GM18520 (cell line): ENCODE data around the gene CRHBP.
"Not testable (repeated sequence)": the region's sequence is repeated elsewhere in the genome, so short reads cannot be mapped to it uniquely, and the experiment has no call there.

Source experiments
- ATAC-seq: cut with Tn5 transposase; IDR thresholded peaks from one replicate; pipeline ENCODE4 v1.9.1; 2021; ENCODE audit not compliant: unreplicated experiment

Gene CRHBP, protein sequence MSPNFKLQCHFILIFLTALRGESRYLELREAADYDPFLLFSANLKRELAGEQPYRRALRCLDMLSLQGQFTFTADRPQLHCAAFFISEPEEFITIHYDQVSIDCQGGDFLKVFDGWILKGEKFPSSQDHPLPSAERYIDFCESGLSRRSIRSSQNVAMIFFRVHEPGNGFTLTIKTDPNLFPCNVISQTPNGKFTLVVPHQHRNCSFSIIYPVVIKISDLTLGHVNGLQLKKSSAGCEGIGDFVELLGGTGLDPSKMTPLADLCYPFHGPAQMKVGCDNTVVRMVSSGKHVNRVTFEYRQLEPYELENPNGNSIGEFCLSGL

DNA sequence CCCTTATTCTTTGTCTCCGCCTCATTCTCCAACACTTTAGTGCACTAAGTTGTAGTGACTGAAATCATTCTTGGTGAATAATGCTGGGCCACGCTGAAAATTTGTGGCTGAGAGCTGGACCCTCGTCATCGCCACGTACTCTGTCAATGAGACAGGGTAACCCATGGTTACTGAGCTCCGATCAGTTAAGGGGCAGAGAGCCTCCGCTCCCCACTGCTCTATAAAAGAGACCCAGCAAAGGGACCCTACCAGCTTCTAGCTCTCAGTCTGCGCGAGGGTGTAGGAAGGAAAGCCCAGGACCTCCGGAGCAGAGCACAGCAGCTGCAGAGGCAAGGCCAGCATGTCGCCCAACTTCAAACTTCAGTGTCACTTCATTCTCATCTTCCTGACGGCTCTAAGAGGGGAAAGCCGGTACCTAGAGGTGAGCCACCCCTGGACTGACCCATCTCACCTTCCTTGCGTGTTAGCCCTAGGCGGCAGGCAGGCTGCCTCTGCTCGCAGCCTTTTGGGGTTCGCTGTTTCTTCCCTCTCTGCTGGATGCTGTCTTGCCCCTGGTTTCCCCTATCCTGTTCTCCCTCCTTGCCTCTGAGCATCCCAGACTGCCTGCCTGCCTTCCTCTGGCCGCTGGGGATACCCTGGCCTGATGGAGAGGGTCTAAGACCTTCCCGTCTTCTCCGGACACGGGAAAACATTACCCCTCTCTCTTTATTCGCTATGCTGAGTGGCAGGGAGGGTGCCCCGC is at the start of gene CRHBP:
Gene CRHBP, plus strand, starts transcription at position 251 of the 742 bp plus-strand sequence. Its CDS starts 90 bp downstream, at position 341.
- ATAC-seq = no peak

DNA sequence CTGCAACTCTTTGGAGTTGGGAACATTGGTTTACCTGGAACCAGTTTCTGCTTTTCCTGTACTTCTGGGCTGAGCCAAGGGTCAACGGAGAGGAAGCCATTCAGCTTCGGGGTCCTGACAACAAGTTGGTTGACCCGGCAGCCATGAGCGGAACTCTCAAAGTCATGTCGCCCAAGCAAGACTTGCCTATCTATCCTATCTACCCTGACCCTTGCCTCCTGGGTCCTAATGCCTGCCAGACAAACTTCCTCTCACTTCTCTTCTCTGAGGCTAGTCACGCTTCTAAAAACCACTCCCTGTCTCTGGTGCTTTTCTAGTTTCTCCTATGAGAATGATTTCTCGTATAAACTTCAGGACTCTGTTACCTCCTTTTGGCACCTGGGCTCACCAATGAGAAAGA is 44.7 kb upstream of the CRHBP start:
- no peak for ATAC-seq

DNA sequence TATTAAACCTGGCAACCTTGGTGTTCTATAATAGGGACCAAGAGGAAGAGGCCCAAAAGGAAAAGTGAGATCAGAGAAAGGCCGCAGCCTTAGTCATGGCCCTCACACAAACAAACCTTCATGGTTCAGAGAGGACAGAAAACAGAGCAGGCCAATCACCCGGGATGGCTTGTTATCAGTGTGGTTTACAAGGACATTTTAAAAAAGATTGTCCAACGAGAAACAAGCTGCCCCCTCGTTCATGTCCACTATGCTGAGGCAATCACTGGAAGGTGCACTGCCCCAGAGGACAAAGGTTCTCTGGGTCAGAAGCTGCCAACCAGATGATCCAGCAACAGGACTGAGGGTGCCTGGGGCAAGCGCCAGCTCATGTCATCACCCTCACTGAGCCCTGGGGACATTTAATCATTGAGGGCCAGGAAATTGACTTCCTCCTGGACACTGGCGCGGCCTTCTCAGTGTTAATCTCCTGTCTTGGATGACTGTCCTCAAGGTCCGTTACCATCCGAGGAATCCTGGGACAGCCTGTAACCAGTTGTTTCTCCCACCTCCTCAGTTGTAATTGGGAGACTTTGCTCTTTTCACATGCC is 42.4 kb upstream of the CRHBP start:
- not testable (repeated sequence) for ATAC-seq

DNA sequence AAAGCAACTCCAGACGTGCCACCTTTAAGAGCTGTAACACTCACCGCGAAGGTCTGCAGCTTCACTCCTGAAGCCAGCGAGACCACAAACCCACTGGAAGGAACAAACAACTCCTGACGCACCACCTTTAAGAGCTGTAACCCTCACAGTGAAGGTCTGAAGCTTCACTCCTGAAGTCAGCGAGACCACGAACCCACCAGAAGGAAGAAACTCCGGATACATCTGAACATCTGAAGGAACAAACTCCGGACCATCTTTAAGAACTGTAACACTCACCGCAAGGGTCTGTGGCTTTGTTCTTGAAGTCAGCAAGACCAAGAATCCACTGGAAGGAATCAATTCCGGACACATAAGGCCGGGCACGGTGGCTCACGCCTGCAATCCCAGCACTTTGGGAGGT is 38.2 kb upstream of the CRHBP start:
- not testable (repeated sequence) for ATAC-seq

DNA sequence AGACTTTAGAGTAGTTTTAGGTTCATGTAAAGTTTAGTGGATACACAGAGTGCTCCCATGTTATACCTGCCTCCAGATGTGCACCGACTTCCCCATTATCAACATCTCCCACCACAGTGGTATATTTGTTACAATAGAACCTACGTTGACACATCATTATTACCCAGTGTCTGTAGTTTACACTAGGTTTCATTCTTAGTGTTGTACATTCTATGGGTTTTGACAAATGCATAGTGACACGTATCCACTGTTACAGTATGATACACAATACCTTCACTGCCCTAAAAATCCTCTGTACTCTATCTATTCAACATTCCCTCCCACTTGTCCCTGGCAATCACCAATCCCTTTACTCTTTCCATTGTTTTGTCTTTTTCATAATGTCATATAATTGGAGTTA is 34.3 kb upstream of the CRHBP start:
- ATAC-seq = no peak

DNA sequence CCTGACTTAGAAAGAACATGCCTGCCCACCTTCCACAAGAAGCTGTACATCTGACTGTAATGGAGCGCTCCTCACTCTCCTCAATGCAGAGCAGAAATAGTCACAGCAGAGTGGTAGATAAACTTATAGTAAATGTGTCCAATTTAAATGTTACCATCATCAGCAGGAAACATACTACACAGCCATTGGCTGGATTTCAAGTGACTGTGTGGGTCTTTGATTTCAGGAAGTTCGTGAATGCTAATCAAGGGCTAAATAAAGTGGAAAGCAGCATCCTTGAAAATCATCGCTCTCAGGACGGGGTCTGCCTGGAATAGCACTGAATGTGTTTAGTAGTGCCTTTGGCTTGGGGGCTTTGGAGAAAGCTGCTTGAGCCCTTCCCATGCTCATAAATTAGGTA is 32.4 kb upstream of the CRHBP start:
- no peak for ATAC-seq

DNA sequence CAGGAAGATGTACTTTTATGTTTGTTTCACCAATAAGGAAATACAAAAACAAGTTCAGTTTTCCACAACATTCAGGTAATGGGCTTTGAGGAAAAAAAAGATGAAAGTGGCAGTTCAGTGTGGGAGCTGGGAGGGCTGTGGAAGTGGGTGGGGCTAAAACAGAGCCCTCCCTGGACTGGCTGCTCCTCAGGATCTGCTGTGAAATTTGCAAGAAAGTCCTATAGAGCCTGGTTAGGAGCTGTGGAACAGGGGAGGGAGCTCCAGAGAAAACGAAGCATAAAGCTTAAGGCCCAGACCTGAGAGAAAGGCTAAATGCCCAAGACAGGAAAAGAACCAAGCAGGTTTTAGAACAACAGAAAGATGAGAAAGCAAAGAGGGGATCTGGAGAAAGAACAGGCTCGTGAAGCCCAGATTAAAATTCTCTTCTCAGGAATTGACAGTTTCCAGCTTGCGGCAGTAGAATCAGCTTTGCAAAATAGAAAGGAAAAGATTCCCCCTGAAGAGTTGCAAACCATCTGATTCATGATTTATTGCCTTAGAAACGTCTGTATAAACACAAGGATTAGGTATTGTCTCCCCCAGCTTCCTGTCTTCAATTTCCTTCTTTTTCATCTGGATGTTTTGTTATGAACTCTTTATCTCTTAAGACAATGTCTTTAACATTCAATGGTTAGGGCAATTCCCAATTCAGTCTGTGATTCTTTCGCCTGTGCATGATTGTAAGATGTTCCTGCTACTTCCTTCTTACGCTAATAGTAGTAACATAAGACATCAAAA is 26.3 kb upstream of the CRHBP start:
- no peak for ATAC-seq

DNA sequence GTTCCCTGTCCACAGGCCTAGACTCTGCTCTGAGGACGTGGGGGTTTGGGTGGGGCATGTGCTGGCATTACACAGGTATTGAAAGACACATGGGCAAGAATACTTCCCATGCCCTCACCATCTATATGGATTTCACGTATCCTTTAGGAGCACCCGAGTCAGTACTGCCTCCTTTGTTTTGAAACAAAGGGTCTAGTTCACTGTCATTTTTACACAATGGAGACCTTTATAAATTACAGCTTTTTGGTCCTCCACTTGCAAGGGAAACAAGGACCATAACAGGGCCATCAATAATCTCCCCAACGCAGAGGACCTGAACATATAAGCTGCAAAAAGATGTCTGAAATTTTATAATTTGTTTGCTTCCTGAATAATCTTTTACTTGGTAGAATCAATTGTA is 24.9 kb upstream of the CRHBP start:
- no peak for ATAC-seq

DNA sequence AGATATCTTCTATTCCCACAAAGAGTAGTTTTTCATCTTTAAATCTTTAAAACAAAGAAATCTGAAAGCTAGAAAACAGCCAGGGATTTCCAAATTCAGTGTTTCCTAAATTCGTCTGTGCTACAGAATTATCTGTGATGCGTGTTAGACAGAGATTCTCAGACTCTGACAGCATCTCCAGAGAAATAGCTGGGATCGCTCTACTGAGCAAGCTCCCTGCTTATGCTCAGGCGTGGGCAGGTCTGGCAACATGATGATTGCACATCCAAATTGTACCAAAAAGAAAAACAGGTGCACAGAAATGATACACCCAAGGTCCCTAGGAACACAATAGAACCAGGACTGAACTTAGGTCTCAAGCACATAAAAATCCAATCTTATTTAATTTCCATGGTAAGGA is 22.8 kb upstream of the CRHBP start:
- ATAC-seq = no peak

DNA sequence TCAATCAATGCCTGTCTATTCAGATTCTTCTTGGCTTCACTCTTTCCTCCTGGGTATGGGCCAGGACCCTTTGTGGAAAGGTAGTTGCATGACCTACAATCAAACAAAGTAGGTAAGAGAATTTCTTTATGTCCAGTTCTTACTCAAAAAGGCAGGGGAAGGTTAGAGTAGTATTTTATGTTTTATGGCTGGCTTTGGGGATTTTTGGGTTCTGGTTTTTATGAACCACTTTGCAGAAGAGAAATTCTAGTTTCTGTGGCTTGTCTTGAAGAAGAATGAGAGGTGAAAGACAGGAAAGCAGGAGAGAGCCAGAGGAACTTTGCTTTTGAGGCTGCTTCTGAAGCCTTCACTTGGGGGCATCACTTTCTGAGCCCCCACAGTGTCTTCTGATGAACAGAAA is 14.7 kb upstream of the CRHBP start:
- ATAC-seq = no peak

DNA sequence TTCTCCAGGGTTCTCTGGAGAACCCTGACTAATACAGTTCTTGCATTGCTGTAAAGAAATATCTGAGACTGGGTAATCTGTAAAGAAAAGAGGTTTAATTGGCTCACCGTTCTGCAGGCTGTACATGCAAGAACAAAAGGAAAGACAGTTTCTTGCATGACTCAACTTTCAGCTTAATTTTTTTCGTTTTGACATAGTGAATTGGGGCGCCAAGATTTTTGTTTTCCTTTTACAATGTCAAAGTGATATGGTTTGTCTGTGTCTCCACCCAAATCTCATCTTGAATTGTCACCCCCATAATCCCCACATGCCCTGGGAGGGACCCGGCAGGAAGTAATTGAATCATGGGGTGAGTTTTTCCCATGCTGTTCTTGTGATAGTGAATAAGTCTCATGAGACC is 11.8 kb upstream of the CRHBP start:
- ATAC-seq = no peak

DNA sequence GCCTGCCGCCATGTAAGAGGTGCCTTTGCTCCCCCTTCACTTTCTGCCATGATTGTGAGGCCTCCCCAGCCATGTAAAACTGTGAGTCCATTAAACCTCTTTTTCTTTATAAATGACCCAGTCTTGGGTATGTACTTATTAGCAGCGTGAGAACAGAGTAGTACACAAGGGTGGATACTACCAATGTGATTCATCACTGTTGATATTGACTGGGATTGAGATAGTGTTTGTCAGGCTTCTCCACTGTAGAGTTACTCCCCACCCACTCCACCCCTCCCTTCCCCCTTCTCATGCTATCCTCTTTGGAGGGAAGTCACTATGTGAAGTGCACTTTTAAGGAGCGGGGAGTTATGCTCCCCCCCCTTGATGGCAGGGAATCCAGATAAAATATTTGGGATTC is 11.4 kb upstream of the CRHBP start:
- ATAC-seq = no peak

DNA sequence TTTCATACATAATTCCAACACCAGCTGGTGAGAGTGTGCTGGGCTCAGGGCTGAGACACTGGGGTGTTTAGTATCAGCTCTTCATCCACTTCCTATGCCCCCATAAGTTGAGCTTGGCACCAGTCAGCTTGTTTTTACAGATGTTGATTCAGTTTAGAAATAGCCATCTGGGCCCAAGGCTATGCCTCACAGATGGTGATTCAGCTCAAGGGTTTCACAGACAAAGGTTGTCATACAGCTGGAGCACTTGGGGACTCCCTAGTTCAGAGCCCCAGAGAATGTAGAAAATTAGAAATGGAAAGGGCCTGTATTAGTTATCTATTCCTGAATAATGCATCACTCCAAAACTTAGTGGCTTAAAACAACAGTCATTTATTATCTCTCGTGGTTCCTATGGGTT is 10.3 kb upstream of the CRHBP start:
- ATAC-seq = no peak

DNA sequence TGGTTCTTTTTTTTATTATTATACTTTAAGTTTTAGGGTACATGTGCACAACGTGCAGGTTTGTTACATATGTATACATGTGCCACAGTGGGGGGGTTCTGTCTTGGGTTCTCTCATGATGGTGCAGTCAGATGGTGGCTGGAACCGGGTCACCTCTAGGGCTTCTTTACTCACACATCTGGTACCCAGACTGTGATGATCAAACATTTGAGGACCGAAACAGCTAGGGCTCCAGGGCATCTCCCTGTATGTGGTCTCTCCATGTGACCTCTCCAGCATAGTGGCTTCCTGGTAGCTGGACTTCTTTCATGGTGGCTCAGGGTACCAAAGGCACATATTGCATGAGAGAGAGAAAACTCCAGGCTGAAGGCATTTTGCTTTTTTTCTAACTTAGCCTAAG is 9.8 kb upstream of the CRHBP start:
- no peak for ATAC-seq

DNA sequence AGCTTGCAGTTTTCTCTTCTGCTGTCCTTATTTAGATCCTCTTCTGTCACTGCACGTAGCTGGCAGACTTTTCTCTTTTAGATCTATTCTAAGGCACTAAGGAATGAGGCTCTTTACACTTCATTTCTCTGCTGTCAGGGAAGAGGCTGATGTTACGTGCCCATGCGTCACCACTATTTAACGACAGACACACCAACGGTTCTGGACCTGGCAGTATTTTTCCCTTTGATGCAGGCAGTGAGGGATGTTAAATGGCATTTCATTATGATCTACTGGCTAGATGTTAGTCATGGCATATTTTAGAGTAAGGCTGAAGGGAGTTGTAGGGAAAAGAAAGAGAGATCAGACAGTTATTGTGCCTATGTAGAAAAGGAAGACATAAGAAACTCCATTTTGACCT is 8.2 kb upstream of the CRHBP start:
- no peak for ATAC-seq

DNA sequence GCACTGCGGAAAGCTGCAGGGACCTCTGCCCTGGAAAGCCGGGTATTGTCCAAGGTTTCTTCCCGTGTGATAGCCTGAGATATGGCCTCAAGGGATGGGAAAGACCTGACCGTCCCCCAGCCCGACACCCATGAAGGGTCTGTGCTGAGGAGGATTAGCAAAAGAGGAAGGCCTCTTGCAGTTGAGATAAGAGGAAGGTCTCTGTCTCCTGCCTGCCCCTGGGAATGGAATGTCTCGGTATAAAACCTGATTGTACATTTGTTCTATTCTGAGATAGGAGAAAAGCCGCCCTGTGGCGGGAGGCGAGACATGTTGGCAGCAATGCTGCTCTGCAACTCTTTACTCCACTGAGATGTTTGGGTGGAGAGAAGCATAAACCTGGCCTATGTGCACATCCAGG is 7.6 kb upstream of the CRHBP start:
- not testable (repeated sequence) for ATAC-seq

DNA sequence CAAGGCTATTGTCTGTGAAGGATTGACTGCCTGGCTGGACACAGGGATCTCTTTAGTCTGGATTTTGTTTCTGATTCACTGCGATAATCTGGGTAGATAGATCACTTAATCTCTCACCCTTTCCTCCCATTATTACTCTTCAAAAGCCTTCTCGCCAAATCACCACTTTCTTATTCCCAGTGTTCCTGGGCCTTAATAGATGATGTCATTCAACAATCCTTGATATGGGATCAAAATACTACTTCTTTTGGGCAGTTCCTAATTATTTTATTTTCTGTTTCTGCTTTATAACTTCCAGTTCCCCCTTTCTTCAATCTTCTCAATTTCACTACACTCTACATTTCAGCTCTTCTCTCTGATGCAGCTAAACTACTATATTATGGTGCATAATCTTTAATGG is 6.8 kb upstream of the CRHBP start:
- ATAC-seq = no peak

DNA sequence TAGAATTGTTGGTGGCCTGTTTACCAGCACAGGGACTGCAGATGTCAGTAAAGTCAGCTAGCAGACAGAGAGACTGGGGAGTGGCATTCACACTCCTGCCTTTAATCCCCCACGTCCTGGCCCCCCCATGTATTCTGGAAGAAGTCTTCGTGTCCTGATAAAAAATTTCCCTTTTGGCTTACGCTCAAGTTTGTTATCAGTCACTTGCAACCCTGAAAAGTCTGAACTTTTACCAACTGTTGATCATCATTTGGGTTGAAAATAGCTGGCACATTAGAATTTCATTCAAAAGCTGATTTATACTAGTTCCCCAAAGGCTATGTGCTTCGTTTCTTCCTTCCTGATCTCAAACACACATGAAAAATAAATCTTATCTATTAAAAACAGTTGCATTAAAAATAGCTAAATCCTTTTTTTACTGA is 5.8 kb upstream of the CRHBP start:
- ATAC-seq = no peak

DNA sequence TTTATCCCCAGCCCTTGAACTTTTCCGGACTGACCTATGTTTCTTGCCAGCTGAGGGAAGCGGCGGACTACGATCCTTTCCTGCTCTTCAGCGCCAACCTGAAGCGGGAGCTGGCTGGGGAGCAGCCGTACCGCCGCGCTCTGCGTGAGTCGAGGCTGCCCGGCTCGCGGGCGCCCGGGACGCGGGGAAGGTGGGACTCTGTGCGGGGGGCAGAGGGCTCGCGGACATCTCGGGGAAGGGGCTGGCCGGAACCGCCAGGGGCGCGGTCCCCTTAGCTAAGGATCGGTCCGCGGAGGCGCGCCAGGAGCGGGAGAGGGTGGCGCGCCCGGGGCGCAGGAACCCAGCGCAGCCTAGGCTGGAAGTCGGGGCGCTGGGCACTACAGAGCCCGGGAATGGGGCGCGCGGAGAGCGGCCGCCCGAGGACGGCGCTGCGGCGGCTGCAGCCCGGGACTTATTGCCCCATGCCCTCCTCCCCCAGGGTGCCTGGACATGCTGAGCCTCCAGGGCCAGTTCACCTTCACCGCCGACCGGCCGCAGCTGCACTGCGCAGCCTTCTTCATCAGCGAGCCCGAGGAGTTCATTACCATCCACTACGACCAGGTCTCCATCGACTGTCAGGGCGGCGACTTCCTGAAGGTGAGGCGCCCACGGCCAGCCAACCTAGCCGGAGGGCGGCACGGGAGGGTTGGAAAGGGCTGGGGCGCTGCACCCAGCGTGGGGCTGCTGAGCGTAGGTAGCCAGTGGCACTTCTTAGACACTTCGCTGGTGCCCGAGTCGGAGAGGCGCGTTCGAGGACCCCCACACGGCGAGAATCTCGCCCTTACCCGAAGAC is 922 bp downstream of the CRHBP start:
- ATAC-seq = no peak

DNA sequence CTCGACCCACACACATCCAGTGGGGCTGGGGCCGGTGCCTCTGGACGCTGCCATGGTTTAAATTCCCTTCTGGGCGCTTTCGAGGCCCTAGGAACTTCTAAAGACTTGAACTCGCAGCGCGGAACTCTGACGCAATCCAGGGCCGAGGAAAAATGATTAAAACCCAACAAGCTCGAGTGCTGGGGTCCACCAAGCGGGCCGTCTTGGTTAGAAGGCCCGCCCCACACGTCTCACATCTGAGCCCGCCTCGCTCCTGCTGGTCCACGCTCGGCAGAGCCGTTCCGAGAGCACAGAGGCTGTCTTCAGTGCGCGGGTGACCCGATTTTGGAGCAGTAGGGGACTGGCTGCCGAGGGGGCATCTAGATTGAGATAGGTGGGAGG is 1.5 kb downstream of the CRHBP start:
- ATAC-seq = no peak

DNA sequence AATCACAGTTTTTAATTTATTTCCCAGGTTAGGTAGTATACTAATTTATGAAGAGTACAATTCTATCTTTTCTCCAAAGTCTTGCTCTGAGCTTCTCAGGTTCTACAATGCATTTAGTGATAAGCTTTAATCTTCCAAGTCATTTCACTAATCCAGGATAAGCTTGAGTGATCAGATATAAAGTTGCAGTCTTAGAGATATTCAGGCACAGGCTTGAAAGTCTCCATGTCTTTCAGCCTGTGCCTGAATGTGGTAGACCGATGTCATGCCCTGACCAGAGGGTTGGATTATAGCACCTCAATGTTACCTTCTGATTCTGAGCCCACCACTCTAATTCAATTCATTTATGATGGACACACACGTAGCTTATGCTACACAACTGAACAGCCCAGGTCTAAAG is 3.2 kb downstream of the CRHBP start:
- no peak for ATAC-seq
